C4-2B (cell line): ENCODE measurements around the gene HS6ST3.

Experiments
- H3K27ac ChIP-seq: fragments of 450-650 bp; 2 replicates; pipeline ENCODE4 v1.5.1; 2017
- CTCF ChIP-seq: fragments of 450-650 bp; conservative IDR thresholded peaks from 2 replicates; pipeline ENCODE4 v1.5.1; 2017; ENCODE audit warnings: mild to moderate bottlenecking
- ZFX ChIP-seq: fragments of 450-650 bp; IDR thresholded peaks from 2 replicates; pipeline ENCODE4 v1.6.1; 2017

The HS6ST3 gene

GRCh38 chr13:96202315-96202714 lies 112.4 kb downstream of the HS6ST3 start:
- no peak for TF ChIP-seq ZFX
- TF ChIP-seq CTCF: no peak
- H3K27ac ChIP-seq: no peak overlapping the region

- no peak overlapping the region for H3K27ac ChIP-seq
- no peak for TF ChIP-seq ZFX
- TF ChIP-seq CTCF: no peak
Measured at GRCh38 chr13:96203471-96203870, 113.6 kb downstream of the HS6ST3 start.

DNA sequence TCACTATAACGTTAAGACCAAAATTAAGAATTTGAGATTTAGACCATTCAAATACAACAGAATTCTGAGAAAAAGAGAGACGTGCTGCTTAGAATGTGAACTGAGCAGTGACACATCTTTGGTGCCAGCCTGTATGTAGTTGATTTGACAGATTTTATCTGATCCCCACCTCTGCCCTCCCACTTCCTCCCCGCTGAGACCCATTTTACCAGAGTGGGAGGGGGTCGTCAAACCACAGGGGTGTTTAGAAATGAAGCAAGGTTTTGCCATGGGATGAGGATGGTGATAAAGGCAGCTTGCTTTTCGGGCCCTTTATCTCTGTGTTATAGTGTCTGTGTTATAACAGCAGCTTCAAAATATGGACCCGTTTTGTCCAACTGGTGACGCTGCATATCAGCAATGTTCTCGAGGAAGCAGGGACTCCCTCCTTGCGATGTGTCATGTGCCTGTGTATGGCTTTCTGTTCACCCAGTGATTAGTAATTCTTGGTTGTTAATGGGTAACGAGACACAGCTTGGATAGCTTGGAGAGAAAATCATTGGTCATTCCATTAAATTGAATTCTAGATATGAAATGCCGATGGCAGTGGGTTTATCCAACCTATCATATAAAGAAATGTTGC lies 125.0 kb downstream of the HS6ST3 start:
- no peak overlapping the region for H3K27ac ChIP-seq
- no peak for TF ChIP-seq ZFX
- TF ChIP-seq CTCF: no peak

DNA sequence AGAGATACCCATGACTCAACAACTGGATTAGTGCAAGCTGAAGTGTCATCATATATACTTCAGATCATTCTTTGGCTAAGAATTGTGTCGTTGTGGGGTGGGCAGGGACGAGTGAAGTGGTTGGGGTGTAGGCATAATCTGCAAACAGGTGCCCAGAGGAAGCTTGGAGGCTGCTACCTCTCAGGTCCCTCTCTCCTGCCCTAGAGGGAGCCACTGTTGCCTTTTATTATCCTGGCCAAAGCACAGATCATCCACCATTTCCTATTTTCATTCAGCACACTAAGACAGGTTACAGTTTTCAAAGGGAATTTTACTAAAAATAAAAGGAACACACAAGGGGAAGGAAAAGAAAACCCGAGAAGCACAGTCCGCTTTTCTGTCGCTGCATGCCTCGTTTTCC lies 126.6 kb downstream of the HS6ST3 start:
- no peak for TF ChIP-seq ZFX
- no peak for TF ChIP-seq CTCF
- no peak overlapping the region for H3K27ac ChIP-seq

GRCh38 chr13:96218475-96218874 lies 128.6 kb downstream of the HS6ST3 start:
- TF ChIP-seq ZFX (no peak), CTCF (no peak)
- no peak overlapping the region for H3K27ac ChIP-seq

DNA sequence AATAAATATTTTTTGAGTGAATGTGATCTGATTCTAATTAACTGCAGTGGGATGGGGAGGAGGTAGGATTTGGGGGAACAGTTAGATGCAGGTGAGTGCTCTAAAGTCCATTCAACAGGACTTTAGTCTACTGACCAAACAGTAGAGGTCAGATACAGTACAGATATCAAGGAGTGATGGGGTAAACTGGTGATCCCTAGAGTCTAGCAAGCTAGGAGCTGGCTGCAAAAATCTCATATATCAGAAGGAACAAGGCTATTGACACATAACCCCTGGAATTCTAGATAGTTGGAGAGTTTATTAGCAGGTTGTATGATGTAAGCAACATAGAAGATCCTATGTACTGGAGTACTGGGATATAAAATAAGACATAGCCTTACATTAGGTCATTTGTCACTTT lies 131.6 kb downstream of the HS6ST3 start:
- no peak overlapping the region for H3K27ac ChIP-seq
- no peak for TF ChIP-seq ZFX
- TF ChIP-seq CTCF: no peak

DNA sequence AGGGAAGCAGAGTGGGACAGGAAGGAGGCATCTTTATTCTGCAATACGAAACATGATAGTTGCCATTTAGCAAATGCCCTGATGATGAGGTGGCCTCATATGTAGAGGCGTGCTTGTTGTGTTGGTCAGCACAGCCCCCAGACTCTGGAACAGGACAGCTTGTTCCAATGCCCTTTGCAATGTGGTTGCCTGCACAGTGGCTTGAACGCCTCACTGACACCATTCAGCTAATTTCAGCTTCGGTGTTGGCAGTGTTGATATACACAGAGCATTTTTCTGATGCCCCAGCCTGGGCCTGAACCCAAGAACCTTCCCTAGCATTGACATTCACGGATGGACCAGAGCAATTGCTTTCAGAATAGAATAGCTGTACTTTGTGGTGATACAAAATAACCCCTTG lies 133.3 kb downstream of the HS6ST3 start:
- H3K27ac ChIP-seq: no peak overlapping the region
- no peak for TF ChIP-seq CTCF
- no peak for TF ChIP-seq ZFX
